ENCODE measurements around the gene HNRNPL.

DNA sequence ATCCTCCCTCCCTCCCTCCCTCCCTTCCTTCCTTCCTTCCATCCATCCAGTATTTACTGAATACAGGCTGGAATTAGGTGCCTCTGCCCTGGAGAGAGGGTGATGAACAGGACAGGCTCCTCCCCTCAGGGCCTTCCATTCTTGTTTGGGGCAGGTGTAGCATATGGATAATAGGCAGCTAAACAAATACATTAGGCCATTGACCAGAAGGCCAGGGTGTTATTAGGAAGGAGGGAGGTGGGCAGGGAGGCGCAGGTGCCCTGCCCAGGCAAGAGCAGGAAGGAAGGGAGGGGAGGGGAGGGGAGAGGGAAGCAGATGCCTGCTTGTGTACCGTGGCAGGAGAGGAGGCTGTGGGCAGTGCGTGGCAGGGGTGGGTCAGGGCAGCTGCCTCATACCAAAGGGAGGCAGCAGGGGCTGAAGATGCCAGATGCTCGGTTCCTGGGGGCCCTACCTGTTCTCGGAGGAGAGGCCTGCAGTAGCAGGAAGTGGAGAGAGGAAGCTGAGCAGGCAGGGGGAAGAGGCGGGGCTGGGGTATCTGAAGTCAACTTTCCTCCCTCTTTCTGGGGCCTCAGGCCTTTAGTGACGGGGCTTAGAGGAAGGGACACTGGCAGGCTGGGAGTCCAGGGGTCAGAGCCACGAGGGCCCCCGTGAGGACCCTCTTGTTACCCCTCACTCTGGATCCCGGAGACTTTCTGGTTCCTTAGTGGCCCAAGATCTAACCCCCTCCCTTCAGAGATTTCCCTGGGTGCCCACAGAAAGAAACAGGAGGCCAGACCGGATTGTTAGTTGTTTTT is 28.2 kb upstream of the HNRNPL start, which contains the start of gene RINL:
- TF ChIP-seq, protein P1, sequence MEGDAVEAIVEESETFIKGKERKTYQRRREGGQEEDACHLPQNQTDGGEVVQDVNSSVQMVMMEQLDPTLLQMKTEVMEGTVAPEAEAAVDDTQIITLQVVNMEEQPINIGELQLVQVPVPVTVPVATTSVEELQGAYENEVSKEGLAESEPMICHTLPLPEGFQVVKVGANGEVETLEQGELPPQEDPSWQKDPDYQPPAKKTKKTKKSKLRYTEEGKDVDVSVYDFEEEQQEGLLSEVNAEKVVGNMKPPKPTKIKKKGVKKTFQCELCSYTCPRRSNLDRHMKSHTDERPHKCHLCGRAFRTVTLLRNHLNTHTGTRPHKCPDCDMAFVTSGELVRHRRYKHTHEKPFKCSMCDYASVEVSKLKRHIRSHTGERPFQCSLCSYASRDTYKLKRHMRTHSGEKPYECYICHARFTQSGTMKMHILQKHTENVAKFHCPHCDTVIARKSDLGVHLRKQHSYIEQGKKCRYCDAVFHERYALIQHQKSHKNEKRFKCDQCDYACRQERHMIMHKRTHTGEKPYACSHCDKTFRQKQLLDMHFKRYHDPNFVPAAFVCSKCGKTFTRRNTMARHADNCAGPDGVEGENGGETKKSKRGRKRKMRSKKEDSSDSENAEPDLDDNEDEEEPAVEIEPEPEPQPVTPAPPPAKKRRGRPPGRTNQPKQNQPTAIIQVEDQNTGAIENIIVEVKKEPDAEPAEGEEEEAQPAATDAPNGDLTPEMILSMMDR (conservative IDR thresholded peaks at IDR 0.05; ENCODE audit: low read depth, low read length) = no peak
- no peak for TF ChIP-seq EZH2 (IDR thresholded peaks at IDR 0.05; ENCODE audit: borderline replicate concordance, low read depth, low read length, poor library complexity, severe bottlenecking)

Data from A673 (cell line).